Ovary (tissue), 3 donors: ENCODE measurements around the gene SRPK1.

ENCODE experiments used
- POLR2A ChIP-seq: fragments of 450-650 bp; IDR thresholded peaks from one replicate; pipeline ENCODE4 v1.6.1; 2017; ENCODE audit warnings: antibody characterized with exemption, mild to moderate bottlenecking, moderate library complexity
- TF ChIP-seq, protein P1 (sequence below), 3 donors: fragments of 450-650 bp in 2 of 3; fragments of 200-600 bp in 1 of 3; IDR thresholded peaks; one replicate each; pipeline versions ENCODE4 v1.5.1 to v1.8.0; 2016 to 2022; ENCODE audit warnings: antibody characterized with exemption in 3 of 3, mild to moderate bottlenecking in 1 of 3
- donor health status: DM: no; HTN: no; CAD: no.

DNA sequence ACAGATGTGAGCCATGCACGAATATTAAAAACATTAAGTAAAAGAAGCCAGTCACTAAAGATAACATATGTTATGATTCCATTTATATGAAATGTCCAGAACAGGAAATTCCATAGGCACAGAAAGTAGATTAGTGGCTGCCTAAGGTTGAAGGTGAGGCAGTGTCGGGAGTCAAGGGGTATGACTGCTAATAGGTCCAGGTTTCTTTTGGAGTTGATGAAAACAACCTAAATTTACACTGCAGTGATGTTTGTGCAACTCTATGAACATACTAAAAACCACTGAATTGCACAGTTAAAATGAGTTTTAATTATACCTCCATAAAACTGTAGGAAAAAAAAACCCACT lies 14.4 kb downstream of the SRPK1 start:
- TF ChIP-seq, protein P1, sequence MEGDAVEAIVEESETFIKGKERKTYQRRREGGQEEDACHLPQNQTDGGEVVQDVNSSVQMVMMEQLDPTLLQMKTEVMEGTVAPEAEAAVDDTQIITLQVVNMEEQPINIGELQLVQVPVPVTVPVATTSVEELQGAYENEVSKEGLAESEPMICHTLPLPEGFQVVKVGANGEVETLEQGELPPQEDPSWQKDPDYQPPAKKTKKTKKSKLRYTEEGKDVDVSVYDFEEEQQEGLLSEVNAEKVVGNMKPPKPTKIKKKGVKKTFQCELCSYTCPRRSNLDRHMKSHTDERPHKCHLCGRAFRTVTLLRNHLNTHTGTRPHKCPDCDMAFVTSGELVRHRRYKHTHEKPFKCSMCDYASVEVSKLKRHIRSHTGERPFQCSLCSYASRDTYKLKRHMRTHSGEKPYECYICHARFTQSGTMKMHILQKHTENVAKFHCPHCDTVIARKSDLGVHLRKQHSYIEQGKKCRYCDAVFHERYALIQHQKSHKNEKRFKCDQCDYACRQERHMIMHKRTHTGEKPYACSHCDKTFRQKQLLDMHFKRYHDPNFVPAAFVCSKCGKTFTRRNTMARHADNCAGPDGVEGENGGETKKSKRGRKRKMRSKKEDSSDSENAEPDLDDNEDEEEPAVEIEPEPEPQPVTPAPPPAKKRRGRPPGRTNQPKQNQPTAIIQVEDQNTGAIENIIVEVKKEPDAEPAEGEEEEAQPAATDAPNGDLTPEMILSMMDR (IDR thresholded peaks at IDR 0.05): no peak
- TF ChIP-seq POLR2A: no peak
